Activated T-cell treated with anti-CD3 and anti-CD28 coated beads, Interleukin-2, amount 50 U/mL, for 4 hours (primary cell): Measurements from ENCODE around the gene CIAPIN1. TPM values are rescaled to one million over a fixed set of nuclear protein-coding genes. Genes with fewer than 3 reads are reported as not detected.

Source experiments
- ATAC-seq, 2 donors: fragments of 200-7000 bp; cut with Tn5 transposase; one replicate each; pipeline ENCODE4 v1.10.0; 2021
- DNase-seq: peaks from one replicate; pipeline ENCODE4 v3.0.0-alpha.2; 2020
- H3K27me3 Mint-ChIP-seq: one replicate; pipeline ENCODE4 v1.8.0; 2021; ENCODE audit warnings: low read depth, mixed read lengths
- H3K36me3 Mint-ChIP-seq: one replicate; pipeline ENCODE4 v1.8.0; 2022; ENCODE audit warnings: mixed read lengths; ENCODE audit not compliant: insufficient read depth
- H3K4me1 Mint-ChIP-seq: one replicate; pipeline ENCODE4 v1.8.0; 2021; ENCODE audit warnings: low read depth, mixed read lengths
- H3K4me3 Mint-ChIP-seq: one replicate; pipeline ENCODE4 v1.8.0; 2021; ENCODE audit warnings: mild to moderate bottlenecking, moderate library complexity, mixed read lengths
- H3K9me3 Mint-ChIP-seq: one replicate; pipeline ENCODE4 v1.8.0; 2021; ENCODE audit warnings: mixed read lengths
- total RNA-seq, 3 donors: library from RNA; stranded (reverse); gene quantifications; one replicate each; pipeline ENCODE4 v1.2.1, GENCODE V29; 2021

Gene CIAPIN1
- total RNA-seq, 3 donors from 2014 or later: 75.9 to 100 (median 92.2) TPM

DNA sequence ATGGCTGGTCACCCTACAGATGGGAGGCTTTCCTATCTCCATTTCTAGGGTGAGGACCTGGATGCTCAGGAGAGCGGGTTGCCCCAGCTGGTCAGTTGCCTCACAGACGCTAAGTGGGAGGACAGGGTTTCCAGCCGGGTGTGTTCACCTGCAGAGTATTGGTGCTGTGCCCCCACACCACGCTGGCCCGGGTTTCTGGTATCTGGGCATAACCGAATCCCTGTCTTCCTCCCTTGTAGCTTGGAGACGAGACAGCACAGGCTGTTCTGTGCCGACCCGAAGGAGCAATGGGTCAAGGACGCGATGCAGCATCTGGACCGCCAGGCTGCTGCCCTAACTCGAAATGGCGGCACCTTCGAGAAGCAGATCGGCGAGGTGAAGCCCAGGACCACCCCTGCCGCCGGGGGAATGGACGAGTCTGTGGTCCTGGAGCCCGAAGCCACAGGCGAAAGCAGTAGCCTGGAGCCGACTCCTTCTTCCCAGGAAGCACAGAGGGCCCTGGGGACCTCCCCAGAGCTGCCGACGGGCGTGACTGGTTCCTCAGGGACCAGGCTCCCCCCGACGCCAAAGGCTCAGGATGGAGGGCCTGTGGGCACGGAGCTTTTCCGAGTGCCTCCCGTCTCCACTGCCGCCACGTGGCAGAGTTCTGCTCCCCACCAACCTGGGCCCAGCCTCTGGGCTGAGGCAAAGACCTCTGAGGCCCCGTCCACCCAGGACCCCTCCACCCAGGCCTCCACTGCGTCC is 65.2 kb downstream of the CIAPIN1 start:
- Mint-ChIP-seq H3K4me1 (peaks cover 14% of the 10 kb centered on the region), H3K9me3 (no peaks in the 10 kb centered on the region), H3K27me3 (no peaks in the 10 kb centered on the region), H3K36me3 (no peaks in the 10 kb centered on the region), H3K4me3 (no peak overlapping the region)
- ATAC-seq (no peak), DNase-seq (no peak)

DNA sequence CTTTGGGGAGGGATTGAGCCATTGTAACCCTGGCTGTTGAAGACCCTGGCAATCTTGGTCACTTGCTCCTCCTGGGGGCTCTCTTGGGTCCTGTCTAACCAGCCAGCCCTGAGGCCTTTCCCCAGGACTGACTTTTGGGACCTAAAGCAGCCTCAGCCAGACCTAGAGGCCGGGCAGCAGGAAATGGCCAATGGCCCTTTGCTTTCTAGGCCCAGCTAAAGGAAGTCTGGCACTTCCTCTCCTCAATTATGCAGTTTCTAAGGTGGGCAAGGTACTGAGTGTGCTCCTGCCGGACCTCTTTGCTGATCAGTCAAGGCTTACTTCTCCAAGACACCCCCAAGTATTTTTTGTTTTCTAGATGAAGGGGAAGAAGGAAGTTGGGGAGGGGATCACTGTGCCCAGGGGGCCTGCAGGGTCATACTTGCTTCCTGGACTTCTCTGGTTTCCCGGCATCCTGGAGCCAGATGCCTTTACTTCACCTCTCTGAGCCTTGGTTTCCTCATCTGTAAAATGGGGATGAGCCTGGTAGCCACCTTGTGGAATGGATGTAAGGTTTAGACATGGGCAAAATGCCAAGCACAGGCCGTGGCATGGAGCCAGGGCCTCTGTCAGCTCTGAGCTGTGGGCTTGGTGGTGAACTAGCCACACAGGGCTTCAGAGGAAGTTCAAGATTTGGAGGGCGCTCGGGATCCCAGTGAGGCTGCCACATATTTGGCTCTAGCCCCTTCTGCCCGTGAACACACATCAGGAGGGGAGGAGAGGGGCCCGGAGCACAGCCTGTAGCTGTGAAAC is 66.3 kb downstream of the CIAPIN1 start:
- Mint-ChIP-seq H3K4me1 (peaks cover 14% of the 10 kb centered on the region), H3K9me3 (no peaks in the 10 kb centered on the region), H3K4me3 (no peak overlapping the region), H3K27me3 (no peaks in the 10 kb centered on the region), H3K36me3 (no peaks in the 10 kb centered on the region)
- ATAC-seq: no peak
- DNase-seq: no peak

DNA sequence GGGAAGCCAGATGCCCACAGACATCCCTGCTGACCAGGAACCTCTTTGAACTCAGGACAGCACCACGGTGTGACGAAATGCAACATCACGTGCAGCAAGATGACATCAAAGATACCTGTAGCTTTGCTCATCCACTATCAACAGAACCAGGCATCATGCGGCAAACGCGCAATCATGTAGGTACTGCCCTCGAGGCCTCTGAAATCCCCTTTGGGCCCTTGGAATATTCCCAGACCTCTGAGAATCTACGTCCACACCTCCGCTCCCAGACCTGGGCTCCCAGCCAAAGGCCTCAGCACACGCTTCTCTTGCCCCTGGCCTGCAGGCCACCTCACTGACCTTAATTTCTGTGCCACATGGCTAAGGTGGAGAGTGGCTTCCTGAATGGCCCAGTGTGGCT is 67.6 kb downstream of the CIAPIN1 start:
- H3K27me3 Mint-ChIP-seq: no peaks in the 10 kb centered on the region
- H3K4me1 Mint-ChIP-seq: peaks cover 14% of the 10 kb centered on the region
- no peak overlapping the region for H3K4me3 Mint-ChIP-seq
- DNase-seq (no peak), ATAC-seq (no peak)
- H3K9me3 Mint-ChIP-seq: no peaks in the 10 kb centered on the region
- no peaks in the 10 kb centered on the region for H3K36me3 Mint-ChIP-seq

Other genes starting within 250 kb of the CIAPIN1 start
- gene ARL2BP, start 202.1 kb downstream of the CIAPIN1 start, total RNA-seq: 10 to 100 TPM; 19.0 to 26.4 (median 19.8) TPM
- under 1 TPM in 2 of 3 donors, not detected in 1; 0.13 to 0.33 TPM for gene PLLP, start 162.7 kb downstream of the CIAPIN1 start, total RNA-seq
- gene CCL22, start 88.6 kb downstream of the CIAPIN1 start, total RNA-seq: 100 to 1,000 TPM in 1 of 3 donors, 10 to 100 TPM in 2; 62.3 to 121 (median 80.2) TPM
- gene CX3CL1, start 74.9 kb downstream of the CIAPIN1 start, total RNA-seq: under 1 TPM in 2 of 3 donors, not detected in 1; 0.05 TPM
- gene CCL17, start 42.6 kb downstream of the CIAPIN1 start, total RNA-seq: 10 to 100 TPM; 11.0 to 41.5 (median 26.2) TPM
- 10 to 100 TPM; 44.5 to 47.2 (median 47.0) TPM for gene COQ9, start 94 bp upstream of the CIAPIN1 start, total RNA-seq
- gene POLR2C, start 15.3 kb upstream of the CIAPIN1 start, total RNA-seq: 100 to 1,000 TPM; 117 to 130 (median 129) TPM
- 1 to 10 TPM; 1.1 to 2.6 (median 1.6) TPM for gene DOK4, start 39.1 kb upstream of the CIAPIN1 start, total RNA-seq
- gene CCDC102A, start 89.2 kb upstream of the CIAPIN1 start, total RNA-seq: 1 to 10 TPM; 4.6 to 8.9 (median 6.9) TPM
- gene ADGRG5, start 95.3 kb upstream of the CIAPIN1 start, total RNA-seq: 1 to 10 TPM; 1.7 to 6.7 (median 6.5) TPM
- 10 to 100 TPM in 1 of 3 donors, 1 to 10 TPM in 2; 3.6 to 11.9 (median 6.7) TPM for gene ADGRG1, start 181.2 kb upstream of the CIAPIN1 start, total RNA-seq
- not detected for gene ADGRG3, start 220.9 kb upstream of the CIAPIN1 start, total RNA-seq
- not detected for gene DRC7, start 247.4 kb upstream of the CIAPIN1 start, total RNA-seq